Measurements from ENCODE around the gene SENP7.

GRCh38 chr3:101288294-101288693 is 224.7 kb downstream of the SENP7 start:
- TF ChIP-seq CTCF (IDR thresholded peaks at IDR 0.05) (no peak), EZH2 (IDR thresholded peaks at IDR 0.05; ENCODE audit: borderline replicate concordance, insufficient read depth, low read depth, low read length, poor library complexity, severe bottlenecking) (no peak)

Data from B cell (primary cell).